K562 (cell line): ENCODE results near the gene RNF212B. TPM values are rescaled to one million over a fixed set of nuclear protein-coding genes. Genes with fewer than 3 reads are reported as not detected.

Experiments used
- CEBPB ChIP-seq: fragments of 450-650 bp; IDR thresholded peaks from 2 replicates; pipeline ENCODE4 v1.6.1; 2016; ENCODE audit warnings: missing genetic modification characterization, missing compliant biosample characterization
- COPS2 ChIP-seq: fragments of 450-650 bp; conservative IDR thresholded peaks from 2 replicates; pipeline ENCODE4 v1.6.1; 2016; ENCODE audit warnings: mild to moderate bottlenecking, moderate library complexity
- CREB3L1 ChIP-seq: fragments of 450-650 bp; IDR thresholded peaks from 2 replicates; pipeline ENCODE4 v1.6.1; 2014; ENCODE audit warnings: low read depth, mild to moderate bottlenecking, moderate library complexity, borderline replicate concordance
- CTBP1 ChIP-seq: fragments of 450-650 bp; IDR thresholded peaks from 2 replicates; pipeline ENCODE4 v1.6.1; 2016; ENCODE audit warnings: borderline replicate concordance
- ESRRB ChIP-seq: fragments of 250-450 bp; sonication (Bioruptor Pico); IDR thresholded peaks from 2 replicates; pipeline ENCODE4 v1.5.0; 2020; ENCODE audit warnings: mild to moderate bottlenecking, moderate library complexity, borderline replicate concordance
- GTF2F1 ChIP-seq: IDR thresholded peaks from 2 replicates; pipeline ENCODE4 v1.6.1; 2011; ENCODE audit warnings: low read depth, low read length, improper control_type of control experiment
- HMG20A ChIP-seq: fragments of 450-650 bp; formaldehyde crosslinking; conservative IDR thresholded peaks from 2 replicates; pipeline ENCODE4 v1.4.0; 2020; ENCODE audit warnings: mild to moderate bottlenecking, mixed read lengths
- HMG20B ChIP-seq: fragments of 250-450 bp; sonication (Bioruptor Pico); IDR thresholded peaks from 2 replicates; pipeline ENCODE4 v1.5.0; 2021; ENCODE audit warnings: mild to moderate bottlenecking
- LCOR ChIP-seq: sonication (generic); formaldehyde crosslinking; IDR thresholded peaks from 2 replicates; pipeline ENCODE4 v1.8.0; 2022; ENCODE audit warnings: mild to moderate bottlenecking, missing genetic modification reagents
- PBX2 ChIP-seq, 2 experiments: IDR thresholded peaks in 1 of 2; conservative IDR thresholded peaks in 1 of 2; 2 replicates each; pipeline ENCODE4 v1.6.1; 2016; ENCODE audit warnings: low read depth in 2 of 2, mild to moderate bottlenecking in 1 of 2, missing compliant biosample characterization in 1 of 2, missing genetic modification characterization in 1 of 2, moderate library complexity in 1 of 2
- PHF20 ChIP-seq: fragments of 450-650 bp; IDR thresholded peaks from 2 replicates; pipeline ENCODE4 v1.6.1; 2018; ENCODE audit not compliant: partially characterized antibody
- PRMT5 ChIP-seq: sonication (generic); formaldehyde crosslinking; IDR thresholded peaks from 2 replicates; pipeline ENCODE4 v1.5.0; 2020; ENCODE audit warnings: missing genetic modification reagents
- SMARCA5 ChIP-seq: fragments of 450-650 bp; IDR thresholded peaks from 2 replicates; pipeline ENCODE4 v1.6.1; 2016
- TARDBP ChIP-seq: fragments of 450-650 bp; IDR thresholded peaks from 2 replicates; pipeline ENCODE4 v1.6.1; 2016
- TEAD4 ChIP-seq, 2 experiments: sonication (generic) in 1 of 2; formaldehyde crosslinking in 1 of 2; IDR thresholded peaks; 2 replicates each; pipeline versions ENCODE4 v1.6.1 to v1.8.0; 2012 to 2022; ENCODE audit warnings: borderline replicate concordance in 1 of 2, inconsistent platforms in 1 of 2, low read length in 1 of 2, mild to moderate bottlenecking in 1 of 2, missing genetic modification reagents in 1 of 2
- U2AF1 ChIP-seq: fragments of 200-400 bp; formaldehyde crosslinking; optimal IDR thresholded peaks from 2 replicates; pipeline ENCODE3; 2017; ENCODE audit warnings: mild to moderate bottlenecking, low read depth, low read length, moderate library complexity
- ZKSCAN8 ChIP-seq: fragments of 200-800 bp; sonication (Bioruptor generic); IDR thresholded peaks from 2 replicates; pipeline ENCODE4 v1.6.1; 2016; ENCODE audit warnings: missing genetic modification characterization, missing compliant biosample characterization
- ZNF696 ChIP-seq: fragments of 250-450 bp; sonication (Bioruptor Pico); conservative IDR thresholded peaks from 2 replicates; pipeline ENCODE4 v1.4.0; 2020; ENCODE audit warnings: mild to moderate bottlenecking, moderate library complexity
- ZNF740 ChIP-seq, 3 experiments: fragments of 200-800 bp in 1 of 3; sonication (Bioruptor generic) in 1 of 3; sonication (generic) in 1 of 3; formaldehyde crosslinking in 1 of 3; IDR thresholded peaks; 2 replicates each; pipeline versions ENCODE4 v1.6.1 to v1.8.0; 2016 to 2022; ENCODE audit warnings: mild to moderate bottlenecking in 2 of 3, missing compliant biosample characterization in 2 of 3, missing genetic modification characterization in 2 of 3, missing genetic modification reagents in 1 of 3
- ZSCAN29 ChIP-seq: fragments of 450-650 bp; IDR thresholded peaks from 2 replicates; pipeline ENCODE4 v1.6.1; 2017
- polyA plus RNA-seq, 8 experiments: library from polyadenylated mRNA; depleted of rRNA in 4 of 8; stranded (reverse) in 5 of 8; unstranded in 3 of 8; fragments of >200 nt; fragmentation: Nextera tagmentation in 2 of 8; fragmentation: Illumina TruSeq in 1 of 8; extraction: Ambion mirVana in 2 of 8; extraction: Trizol in 1 of 8; gene quantifications; 2 replicates each; pipeline versions ENCODE4 v1.2.1 to v1.2.3, GENCODE V29; 2011 to 2014; ENCODE audit warnings: inconsistent platforms in 1 of 8, missing spikeins in 1 of 8
- total RNA-seq, 7 experiments: library from RNA; depleted of rRNA in 6 of 7; stranded (reverse); fragments of >200 nt in 6 of 7; fragmentation: Illumina TruSeq in 2 of 7; extraction: Trizol in 2 of 7; gene quantifications; 2 replicates each; pipeline versions ENCODE4 v1.2.1 to v1.2.3, GENCODE V29; 2011 to 2021; ENCODE audit warnings: low replicate concordance in 1 of 7

Gene RNF212B
- total and polyA plus RNA-seq, 9 of the 15 experiments (the other 6 are each of a cell fraction or from before 2014, with no cell fraction given): 0.15 to 0.43 (median 0.27) TPM; not detected in 3

- TF ChIP-seq COPS2 (no peak), ZNF696 (CRISPR knock-in tag) (no peak), TARDBP (no peak), HMG20B (CRISPR knock-in tag) (no peak), ESRRB (CRISPR knock-in tag) (no peak), ZSCAN29 (no peak), GTF2F1 (no peak), ZKSCAN8 (no peak), PHF20 (peak; percentile 98), PRMT5 (CRISPR knock-in tag) (no peak), U2AF1 (no peak), LCOR (peak; percentile 71; the same call in 1 of the 2 replicates), CTBP1 (peak; percentile 55), PBX2 (CRISPR knock-in tag; IDR thresholded peaks at IDR 0.05; ENCODE audit: low read depth) (no peak), PBX2 (tag; conservative IDR thresholded peaks at IDR 0.05; ENCODE audit: low read depth) (no peak), SMARCA5 (no peak), CEBPB (no peak), HMG20A (CRISPR knock-in tag) (no peak), CREB3L1 (no peak), TEAD4 (IDR thresholded peaks at IDR 0.05; ENCODE audit: low read length) (no peak), TEAD4 (CRISPR knock-in tag; IDR thresholded peaks at IDR 0.05; ENCODE audit: borderline replicate concordance) (no peak), ZNF740 (CRISPR knock-in tag; IDR thresholded peaks at IDR 0.05) (peak; percentile 100), ZNF740 (tag; IDR thresholded peaks at IDR 0.05) (peak in 1 of 2 experiments; percentile 100; a peak in 2 of 4 replicates)
Observed at GRCh38 chr14:23306412-23307145, 68.8 kb downstream of the RNF212B start, which contains the start of gene BCL2L2 (continued).
